Measurements from ENCODE around the gene OR11H1. TPM values are rescaled to one million over a fixed set of nuclear protein-coding genes. Genes with fewer than 3 reads are reported as not detected.
"Not testable (repeated sequence)": the region's sequence is repeated elsewhere in the genome, so short reads cannot be mapped to it uniquely, and the experiment has no call there.

OR11H1 gene
- total RNA-seq (not detected), polyA plus RNA-seq (not detected)
- long read RNA-seq, donor 1, result 0 reads
- long read RNA-seq, donor 2, result 0 reads
- long read RNA-seq, donor 3, result 0 reads
- long read RNA-seq, donor 4, result 0 reads
- long read RNA-seq, donor 5, result 0 reads
- long read RNA-seq, donor 6, result 0 reads
- long read RNA-seq, donor 7, result 0 reads
- long read RNA-seq, donor 8, result 0 reads
- long read RNA-seq, donor 9, result 0 reads
- long read RNA-seq, donor 10, result 0 reads

GRCh38 chr22:15527892-15528291 is at the start of gene OR11H1:
TSS of gene OR11H1 (plus strand) at chr22:15528192. CDS start at chr22:15528192, 0 bp downstream.
- WGBS, 5 donors, result no CpG with 5 or more reads among the region's 3 CpGs

DNA sequence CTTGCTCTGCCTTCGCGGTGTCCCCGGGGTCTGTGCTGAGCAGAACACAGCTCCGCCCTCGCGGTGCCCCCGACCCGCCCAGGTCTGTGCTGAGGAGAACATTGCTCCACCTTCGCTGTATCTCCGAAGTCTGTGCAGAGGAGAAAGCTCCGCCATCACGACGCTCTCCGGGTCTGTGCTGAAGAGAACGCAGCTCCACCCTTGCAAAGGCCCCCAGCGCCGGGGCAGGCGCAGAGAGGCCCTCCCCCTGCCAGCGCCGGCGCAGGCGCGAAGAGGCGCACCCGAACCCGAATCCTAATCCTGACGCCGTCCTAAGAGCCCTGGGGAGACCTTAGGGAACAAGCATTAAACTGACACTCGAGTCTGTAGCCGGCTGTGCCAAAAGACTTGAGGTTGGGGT is 18.0 kb upstream of the OR11H1 start:
- 68 to 81% (median 74%) methylated on average over 10 to 18 of the region's 30 CpGs; no CpG with 5 or more reads in 1 of the 5 donors for WGBS, 5 donors
- H3K27ac ChIP-seq; H3K27me3 ChIP-seq; H3K36me3 ChIP-seq; H3K9me3 ChIP-seq; intact Hi-C loops (cut with DNase I; ENCODE audit: low total_unique reads); DNase-seq; H3K4me1 ChIP-seq; H3K4me3 ChIP-seq: not testable (repeated sequence)

More at GRCh38 chr22:15527892-15528291, at the start of gene OR11H1:
- H3K27ac ChIP-seq; H3K9me3 ChIP-seq; H3K4me3 ChIP-seq; H3K27me3 ChIP-seq; intact Hi-C loops (cut with DNase I; ENCODE audit: low total_unique reads); H3K36me3 ChIP-seq; H3K4me1 ChIP-seq; DNase-seq: not testable (repeated sequence)

DNA sequence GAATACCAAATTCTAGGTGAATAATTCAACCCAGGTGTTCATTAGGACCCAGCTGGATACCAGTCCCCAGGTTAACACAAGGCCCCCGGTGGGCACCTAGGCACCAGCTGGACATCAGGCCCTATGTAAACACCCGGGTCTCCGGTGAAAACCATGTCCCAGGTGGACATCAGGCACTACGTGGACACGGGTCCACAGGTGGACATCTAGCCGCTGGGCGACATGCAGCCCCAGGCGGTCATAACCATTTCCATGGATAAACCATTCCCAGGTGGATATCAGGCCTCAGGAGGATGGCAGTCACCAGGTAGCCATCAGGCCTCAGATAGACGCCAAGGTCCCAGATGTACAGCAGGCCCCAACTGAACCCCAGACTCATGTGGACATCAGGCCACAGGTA is 12.1 kb upstream of the OR11H1 start:
- H3K27me3 ChIP-seq; H3K4me1 ChIP-seq; intact Hi-C loops (cut with DNase I; ENCODE audit: low total_unique reads); H3K36me3 ChIP-seq; H3K4me3 ChIP-seq; H3K9me3 ChIP-seq; H3K27ac ChIP-seq: not testable (repeated sequence)
- WGBS, 5 donors, result 84 to 93% (median 91%) methylated on average over 5 to 9 of the region's 9 CpGs
- peak; percentile 0 to 23 for DNase-seq

GRCh38 chr22:15553767-15554166 is 25.8 kb downstream of the OR11H1 start:
- H3K27me3 ChIP-seq; intact Hi-C loops (cut with DNase I; ENCODE audit: low total_unique reads); H3K9me3 ChIP-seq; H3K27ac ChIP-seq; H3K36me3 ChIP-seq; H3K4me3 ChIP-seq; H3K4me1 ChIP-seq; DNase-seq: not testable (repeated sequence)
- WGBS, 5 donors, result 61 to 78% (median 72%) methylated on average over 15 to 21 of the region's 31 CpGs

GRCh38 chr22:15563461-15563860 is 35.5 kb downstream of the OR11H1 start:
- WGBS, 5 donors, result 85 to 95% (median 88%) methylated on average over 3 to 5 of the region's 10 CpGs
- H3K27me3 ChIP-seq; H3K27ac ChIP-seq; H3K9me3 ChIP-seq; H3K4me1 ChIP-seq; H3K36me3 ChIP-seq; DNase-seq; intact Hi-C loops (cut with DNase I; ENCODE audit: low total_unique reads); H3K4me3 ChIP-seq: not testable (repeated sequence)

GRCh38 chr22:15565063-15565462 is 37.1 kb downstream of the OR11H1 start:
- H3K4me3 ChIP-seq; DNase-seq; H3K9me3 ChIP-seq; H3K36me3 ChIP-seq; H3K27me3 ChIP-seq; H3K27ac ChIP-seq; H3K4me1 ChIP-seq; intact Hi-C loops (cut with DNase I; ENCODE audit: low total_unique reads): not testable (repeated sequence)

Other genes starting within 250 kb of the OR11H1 start
- not detected for gene POTEH, start 161.8 kb downstream of the OR11H1 start, total RNA-seq
- not detected for gene POTEH, start 161.8 kb downstream of the OR11H1 start, polyA plus RNA-seq

Measured in stomach (tissue), 19 donors.